Activated T-cell treated with anti-CD3 and anti-CD28 coated beads for 48 hours (primary cell): ENCODE results near the gene SPATA31C2.
"Not testable (repeated sequence)": the region's sequence is repeated elsewhere in the genome, so short reads cannot be mapped to it uniquely, and the experiment has no call there.

Experiments
- DNase-seq: peaks from one replicate; pipeline ENCODE4 v3.0.0-alpha.2; 2020; ENCODE audit warnings: low read depth

Gene SPATA31C2

DNA sequence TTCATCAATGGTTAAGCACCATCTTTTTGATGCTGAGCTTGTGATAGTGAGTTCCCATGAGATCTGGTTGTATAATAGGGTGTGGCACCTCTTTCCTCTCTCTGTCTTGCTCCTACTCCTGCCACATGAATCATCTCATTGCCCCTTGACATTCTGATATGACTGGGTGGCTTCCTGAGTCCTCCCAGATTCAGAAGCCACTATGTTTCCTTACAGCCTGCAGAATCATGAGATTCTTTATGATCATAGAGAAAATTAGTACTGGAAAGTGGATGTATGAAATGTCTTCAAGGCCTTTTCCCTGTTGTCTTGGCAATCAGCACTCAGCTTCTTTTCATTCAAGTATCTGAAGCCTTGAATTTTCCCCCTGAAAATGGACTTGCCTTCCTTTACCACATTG, 14.9 kb downstream of the SPATA31C2 start:
- not testable (repeated sequence) for DNase-seq

- DNase-seq = not testable (repeated sequence)
Measured at GRCh38 chr9:88118121-88118520, 20.2 kb downstream of the SPATA31C2 start.

DNA sequence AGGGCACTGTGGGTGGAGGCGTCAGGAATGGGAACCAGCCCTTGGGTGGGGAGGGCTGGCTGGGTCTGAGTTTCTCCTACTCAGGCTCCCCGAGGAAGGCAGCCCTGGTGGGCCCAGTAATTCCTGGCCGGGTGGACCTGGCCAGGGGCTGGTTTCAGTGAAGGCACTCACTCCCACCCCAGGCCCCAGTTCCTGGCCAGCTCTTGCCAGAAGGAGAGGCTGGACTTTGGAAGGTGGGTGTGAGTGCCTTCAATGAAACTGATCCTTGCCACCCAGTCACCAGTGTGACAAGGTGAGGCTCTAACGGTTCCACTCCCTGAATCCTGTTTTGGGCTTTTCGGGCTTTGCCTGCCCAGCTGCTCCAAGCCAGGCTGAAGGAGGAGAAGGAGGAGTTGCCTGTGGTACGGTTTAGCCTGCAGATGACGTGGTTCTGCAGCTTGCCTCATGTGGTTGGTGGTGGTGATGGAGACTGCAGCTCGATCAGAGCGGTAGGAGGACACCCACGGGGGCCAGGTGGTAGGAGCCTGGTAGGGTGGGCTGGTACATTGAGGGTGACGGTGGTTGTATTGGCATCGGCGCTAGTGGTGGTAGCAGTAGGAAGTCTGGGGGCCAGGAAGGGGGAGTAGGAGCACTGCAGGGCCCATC, 23.2 kb downstream of the SPATA31C2 start:
- DNase-seq = not testable (repeated sequence)

DNA sequence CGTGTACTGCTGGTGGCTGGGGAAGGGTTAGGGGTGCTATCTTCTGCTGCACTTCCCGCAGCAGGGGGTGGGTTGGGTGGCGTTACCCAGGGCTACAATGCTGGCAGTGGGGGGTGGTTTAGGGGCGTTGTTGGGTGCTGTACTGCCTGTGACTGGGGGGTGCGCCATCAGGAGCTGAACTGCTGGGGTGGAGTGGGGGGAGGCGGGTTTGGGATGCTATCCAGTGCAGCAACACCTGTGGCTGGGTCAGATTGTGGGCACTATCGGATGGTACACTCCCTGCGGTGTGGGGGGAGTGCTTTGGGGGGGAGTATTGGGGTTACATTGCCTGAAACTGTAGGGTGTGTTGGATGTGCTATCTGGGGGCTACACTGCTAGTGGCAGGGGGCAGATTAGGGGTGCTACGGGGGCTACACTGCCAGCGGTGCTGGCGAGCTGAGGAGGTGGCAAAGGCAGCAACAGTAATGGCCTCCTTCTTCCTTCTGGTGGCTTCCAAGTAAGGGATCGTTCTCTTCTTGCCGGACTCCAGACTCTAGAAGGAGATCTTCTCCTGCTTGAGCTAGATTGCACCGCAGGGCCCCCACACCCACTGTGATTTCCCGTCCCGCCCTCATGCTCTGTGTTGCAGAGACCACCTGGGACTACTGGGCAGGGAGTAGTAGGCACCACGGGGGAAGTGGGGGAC, 23.9 kb downstream of the SPATA31C2 start:
- DNase-seq = not testable (repeated sequence)

GRCh38 chr9:88113156-88114130, 24.8 kb downstream of the SPATA31C2 start:
- not testable (repeated sequence) for DNase-seq

DNA sequence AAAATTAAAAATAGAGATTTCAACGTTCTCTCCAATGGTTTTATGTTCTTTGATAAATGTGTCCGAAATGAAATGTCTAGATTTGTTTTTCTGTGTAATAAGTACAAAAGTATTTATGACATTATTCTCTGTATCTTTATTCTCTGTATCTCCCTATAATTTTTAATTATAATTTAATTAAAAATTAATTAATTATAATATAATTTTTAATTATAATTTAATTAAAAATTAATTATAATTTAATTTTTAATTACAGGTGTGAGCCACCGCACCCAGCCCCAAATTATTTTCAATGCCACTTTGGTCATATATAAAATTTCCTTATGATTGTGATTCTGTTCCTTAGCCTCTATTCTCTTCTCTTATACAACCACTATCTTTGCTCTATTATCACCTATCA, 28.2 kb downstream of the SPATA31C2 start:
- DNase-seq = no peak

GRCh38 chr9:88108779-88109178, 29.5 kb downstream of the SPATA31C2 start:
- no peak for DNase-seq

- peak; percentile 6 for DNase-seq
Measured at GRCh38 chr9:88106492-88106891, 31.8 kb downstream of the SPATA31C2 start.

GRCh38 chr9:88092797-88093331, 45.4 kb downstream of the SPATA31C2 start:
- no peak for DNase-seq

GRCh38 chr9:88090151-88090581, 48.1 kb downstream of the SPATA31C2 start:
- no peak for DNase-seq

DNA sequence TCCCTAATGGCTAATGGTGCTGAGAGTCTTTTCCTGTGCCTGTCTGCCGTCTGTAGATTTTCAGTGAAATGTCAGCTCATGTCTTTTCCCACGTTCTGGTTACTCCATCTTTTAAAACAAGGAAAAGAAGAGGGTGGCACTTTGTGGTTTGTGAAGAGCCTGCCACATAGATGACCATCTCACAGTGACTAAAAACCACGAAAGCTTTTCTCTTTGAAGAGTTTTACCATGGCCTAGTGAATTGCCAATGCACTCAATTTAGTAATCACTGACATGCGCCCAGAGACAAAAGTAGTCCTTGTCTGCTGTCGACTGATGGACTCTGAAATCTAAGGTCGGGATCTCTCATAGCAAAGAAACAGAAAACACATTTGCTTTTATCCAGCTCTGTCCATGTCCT, 50.4 kb downstream of the SPATA31C2 start:
- DNase-seq = no peak

DNA sequence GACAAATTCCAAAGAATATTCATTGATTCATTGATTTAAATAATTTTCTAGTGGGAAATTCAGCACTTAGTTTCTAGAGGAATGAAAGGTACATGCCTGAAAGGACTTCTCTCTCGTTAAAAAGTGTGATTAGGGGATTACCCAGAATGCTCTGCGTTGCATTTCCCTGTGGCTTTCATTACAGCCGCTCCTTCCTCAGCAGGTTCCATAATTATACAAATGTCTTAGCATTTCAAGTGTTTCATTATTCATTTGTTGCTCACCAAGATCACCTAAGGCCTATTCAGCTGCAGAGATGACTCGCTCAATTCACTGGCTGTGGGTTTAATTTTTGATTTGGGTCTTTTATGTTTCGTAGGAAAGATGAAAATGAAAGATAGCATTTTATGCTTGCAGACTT, 52.8 kb downstream of the SPATA31C2 start:
- no peak for DNase-seq

- no peak for DNase-seq
Measured at GRCh38 chr9:88084357-88085183, 53.7 kb downstream of the SPATA31C2 start.
